ENCODE data around the gene APBA1.

Gene APBA1

GRCh38 chr9:69577123-69577522 is 95.0 kb downstream of the APBA1 start:
- no peak for DNase-seq (ENCODE audit: low read depth)
- TF ChIP-seq CTCF (IDR thresholded peaks at IDR 0.05; ENCODE audit: insufficient read depth, low read depth, low read length, missing control alignments), result no peak
- H3K4me3 ChIP-seq (ENCODE audit: low read depth, low read length), result no peak overlapping the region

- no peak for DNase-seq (ENCODE audit: low read depth)
- TF ChIP-seq CTCF (IDR thresholded peaks at IDR 0.05; ENCODE audit: insufficient read depth, low read depth, low read length, missing control alignments), result no peak
- no peak overlapping the region for H3K4me3 ChIP-seq (ENCODE audit: low read depth, low read length)
Observed at GRCh38 chr9:69574057-69574456, 98.1 kb downstream of the APBA1 start.

- no peak for TF ChIP-seq CTCF (IDR thresholded peaks at IDR 0.05; ENCODE audit: insufficient read depth, low read depth, low read length, missing control alignments)
- no peak overlapping the region for H3K4me3 ChIP-seq (ENCODE audit: low read depth, low read length)
- DNase-seq (ENCODE audit: low read depth), result no peak
Observed at GRCh38 chr9:69573651-69574050, 98.5 kb downstream of the APBA1 start.

GRCh38 chr9:69572611-69573010 is 99.6 kb downstream of the APBA1 start:
- DNase-seq (ENCODE audit: low read depth), result no peak
- H3K4me3 ChIP-seq (ENCODE audit: low read depth, low read length), result no peak overlapping the region
- no peak for TF ChIP-seq CTCF (IDR thresholded peaks at IDR 0.05; ENCODE audit: insufficient read depth, low read depth, low read length, missing control alignments)

- TF ChIP-seq CTCF (IDR thresholded peaks at IDR 0.05; ENCODE audit: insufficient read depth, low read depth, low read length, missing control alignments), result no peak
- no peak for DNase-seq (ENCODE audit: low read depth)
- H3K4me3 ChIP-seq (ENCODE audit: low read depth, low read length), result no peak overlapping the region
Observed at GRCh38 chr9:69571032-69571431, 101.1 kb downstream of the APBA1 start.

GRCh38 chr9:69569738-69570451 is 102.3 kb downstream of the APBA1 start:
- H3K4me3 ChIP-seq (ENCODE audit: low read depth, low read length), result no peak overlapping the region
- no peak for DNase-seq (ENCODE audit: low read depth)
- TF ChIP-seq CTCF (IDR thresholded peaks at IDR 0.05; ENCODE audit: insufficient read depth, low read depth, low read length, missing control alignments), result no peak

- DNase-seq (ENCODE audit: low read depth), result no peak
- TF ChIP-seq CTCF (IDR thresholded peaks at IDR 0.05; ENCODE audit: insufficient read depth, low read depth, low read length, missing control alignments), result no peak
Observed at GRCh38 chr9:69564557-69564956, 107.6 kb downstream of the APBA1 start.

More at GRCh38 chr9:69564557-69564956, 107.6 kb downstream of the APBA1 start:
- no peak overlapping the region for H3K4me3 ChIP-seq (ENCODE audit: low read depth, low read length)

Measured in GM12865 (cell line).